Measurements from ENCODE around the gene CDK19. TPM values are rescaled to one million over a fixed set of nuclear protein-coding genes. Genes with fewer than 3 reads are reported as not detected.
A peak's percentile ranks its signal among the peaks of the same experiment; 100 is the strongest.

The CDK19 gene
- total and polyA plus RNA-seq, 10 of the 15 experiments (the other 5 are each of a cell fraction or from before 2014, with no cell fraction given), result 4.6 to 21.4 (median 12.4) TPM

- TF ChIP-seq E2F8 (IDR thresholded peaks at IDR 0.05; ENCODE audit: low read depth, partially characterized antibody) (no peak), KAT2A (conservative IDR thresholded peaks at IDR 0.05; ENCODE audit: control insufficient read depth, low read depth, low read length) (no peak), CREM (IDR thresholded peaks at IDR 0.05; ENCODE audit: low read depth) (peak; percentile 50; the same call in 1 of the 2 replicates), GATAD2B (conservative IDR thresholded peaks at IDR 0.05; ENCODE audit: low read depth) (peak; percentile 56; the same call in 1 of the 2 replicates), RB1 (IDR thresholded peaks at IDR 0.05; ENCODE audit: borderline replicate concordance) (peak; percentile 43; the same call in 1 of the 2 replicates), RELB (IDR thresholded peaks at IDR 0.05; ENCODE audit: low read depth) (peak; percentile 76; the same call in 1 of the 2 replicates), TAF1 (IDR thresholded peaks at IDR 0.05; ENCODE audit: borderline replicate concordance, low read depth, low read length) (no peak), MEF2A (IDR thresholded peaks at IDR 0.05; ENCODE audit: insufficient read depth, low read depth, low read length) (0 out of 2 replicates have a peak, but pooled peaks have one; percentile 5), BRCA1 (IDR thresholded peaks at IDR 0.05; ENCODE audit: low read depth, low read length) (no peak), TCF7 (IDR thresholded peaks at IDR 0.05; ENCODE audit: borderline replicate concordance) (peak; percentile 88), IKZF2 (IDR thresholded peaks at IDR 0.05) (peak; percentile 62 to 76; a peak in 2 of 4 replicates), CHD2 (IDR thresholded peaks at IDR 0.05; ENCODE audit: borderline replicate concordance, low read depth, low read length) (no peak), BCL11A (IDR thresholded peaks at IDR 0.05; ENCODE audit: low read depth, low read length) (peak; percentile 81; the same call in 1 of the 2 replicates), SMARCA5 (IDR thresholded peaks at IDR 0.05) (peak; percentile 62), GABPA (IDR thresholded peaks at IDR 0.05; ENCODE audit: low read depth) (no peak), ZBED1 (IDR thresholded peaks at IDR 0.05; ENCODE audit: borderline replicate concordance) (peak; percentile 77; the same call in 1 of the 2 replicates), STAT1 (conservative IDR thresholded peaks at IDR 0.05) (peak; percentile 11; the same call in 1 of the 2 replicates), RUNX3 (IDR thresholded peaks at IDR 0.05; ENCODE audit: low read length) (peak; percentile 48), IRF4 (IDR thresholded peaks at IDR 0.05; ENCODE audit: low read depth, low read length) (peak; percentile 18; the same call in 1 of the 2 replicates), LARP7 (IDR thresholded peaks at IDR 0.05) (no peak), SKIL (IDR thresholded peaks at IDR 0.05; ENCODE audit: low read depth, poor library complexity, severe bottlenecking) (peak; percentile 46)
These were observed 225.3 kb downstream of the CDK19 start (continued) for GRCh38 chr6:110589865-110590513.

Measured in GM12878 (cell line).